GM12892 (cell line): ENCODE results near the gene PRPF18.

Experiments
- POLR2A ChIP-seq: IDR thresholded peaks from 2 replicates; pipeline ENCODE4 v1.6.1; 2011; ENCODE audit warnings: low read depth, low read length, control low read depth
- POLR2AphosphoS5 ChIP-seq: IDR thresholded peaks from 2 replicates; pipeline ENCODE4 v1.6.1; 2011; ENCODE audit warnings: low read depth, low read length, control low read depth

DNA sequence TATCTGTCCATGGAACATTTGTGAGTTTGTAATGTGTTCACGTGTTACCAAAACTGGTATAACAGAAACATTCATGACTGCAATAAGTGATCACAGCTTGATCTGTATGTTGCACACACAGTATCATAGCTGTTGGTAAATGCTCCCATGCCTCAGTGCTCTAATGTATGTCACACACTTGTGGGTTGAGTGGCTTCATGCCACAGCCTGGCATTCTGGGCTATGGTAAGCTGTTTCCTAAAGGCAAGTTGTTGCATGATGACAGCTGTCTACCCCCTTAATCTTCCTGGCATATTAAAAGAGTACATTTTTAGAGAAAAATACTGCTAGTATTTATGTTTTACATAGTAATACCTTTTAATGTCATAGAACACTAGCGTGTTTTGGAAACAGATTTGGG, 35.2 kb downstream of the PRPF18 start:
- no peak for TF ChIP-seq POLR2AphosphoS5
- TF ChIP-seq POLR2A, result no peak
